Measurements from ENCODE around the gene OR10C1.
"Not testable (repeated sequence)": the region's sequence is repeated elsewhere in the genome, so short reads cannot be mapped to it uniquely, and the experiment has no call there.

DNA sequence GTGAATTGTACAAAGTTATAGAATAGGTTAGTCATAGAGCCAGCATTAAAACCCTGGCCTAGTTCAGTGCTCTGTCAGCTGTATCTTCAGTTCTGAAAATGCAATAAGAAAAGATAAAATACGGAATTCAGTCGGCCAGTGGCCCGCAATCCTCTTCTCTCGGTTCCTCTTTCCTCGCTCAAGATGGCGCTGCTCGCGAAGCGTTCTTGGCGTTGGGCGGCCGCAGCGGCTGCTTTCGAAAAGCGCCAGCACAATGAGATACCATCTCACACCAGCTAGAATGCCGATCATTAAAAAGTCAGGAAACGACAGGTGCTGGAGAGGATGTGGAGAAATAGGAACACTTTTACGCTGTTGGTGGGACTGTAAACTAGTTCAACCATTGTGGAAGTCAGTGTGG lies 2.4 kb upstream of the OR10C1 start:
- TF ChIP-seq, protein P1, sequence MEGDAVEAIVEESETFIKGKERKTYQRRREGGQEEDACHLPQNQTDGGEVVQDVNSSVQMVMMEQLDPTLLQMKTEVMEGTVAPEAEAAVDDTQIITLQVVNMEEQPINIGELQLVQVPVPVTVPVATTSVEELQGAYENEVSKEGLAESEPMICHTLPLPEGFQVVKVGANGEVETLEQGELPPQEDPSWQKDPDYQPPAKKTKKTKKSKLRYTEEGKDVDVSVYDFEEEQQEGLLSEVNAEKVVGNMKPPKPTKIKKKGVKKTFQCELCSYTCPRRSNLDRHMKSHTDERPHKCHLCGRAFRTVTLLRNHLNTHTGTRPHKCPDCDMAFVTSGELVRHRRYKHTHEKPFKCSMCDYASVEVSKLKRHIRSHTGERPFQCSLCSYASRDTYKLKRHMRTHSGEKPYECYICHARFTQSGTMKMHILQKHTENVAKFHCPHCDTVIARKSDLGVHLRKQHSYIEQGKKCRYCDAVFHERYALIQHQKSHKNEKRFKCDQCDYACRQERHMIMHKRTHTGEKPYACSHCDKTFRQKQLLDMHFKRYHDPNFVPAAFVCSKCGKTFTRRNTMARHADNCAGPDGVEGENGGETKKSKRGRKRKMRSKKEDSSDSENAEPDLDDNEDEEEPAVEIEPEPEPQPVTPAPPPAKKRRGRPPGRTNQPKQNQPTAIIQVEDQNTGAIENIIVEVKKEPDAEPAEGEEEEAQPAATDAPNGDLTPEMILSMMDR (IDR thresholded peaks at IDR 0.05) = not testable (repeated sequence)
- TF ChIP-seq POLR2A (IDR thresholded peaks at IDR 0.05) = not testable (repeated sequence)

Measured in testis (tissue), 2 donors.